ENCODE data around the gene SHROOM3.

SHROOM3 gene

DNA sequence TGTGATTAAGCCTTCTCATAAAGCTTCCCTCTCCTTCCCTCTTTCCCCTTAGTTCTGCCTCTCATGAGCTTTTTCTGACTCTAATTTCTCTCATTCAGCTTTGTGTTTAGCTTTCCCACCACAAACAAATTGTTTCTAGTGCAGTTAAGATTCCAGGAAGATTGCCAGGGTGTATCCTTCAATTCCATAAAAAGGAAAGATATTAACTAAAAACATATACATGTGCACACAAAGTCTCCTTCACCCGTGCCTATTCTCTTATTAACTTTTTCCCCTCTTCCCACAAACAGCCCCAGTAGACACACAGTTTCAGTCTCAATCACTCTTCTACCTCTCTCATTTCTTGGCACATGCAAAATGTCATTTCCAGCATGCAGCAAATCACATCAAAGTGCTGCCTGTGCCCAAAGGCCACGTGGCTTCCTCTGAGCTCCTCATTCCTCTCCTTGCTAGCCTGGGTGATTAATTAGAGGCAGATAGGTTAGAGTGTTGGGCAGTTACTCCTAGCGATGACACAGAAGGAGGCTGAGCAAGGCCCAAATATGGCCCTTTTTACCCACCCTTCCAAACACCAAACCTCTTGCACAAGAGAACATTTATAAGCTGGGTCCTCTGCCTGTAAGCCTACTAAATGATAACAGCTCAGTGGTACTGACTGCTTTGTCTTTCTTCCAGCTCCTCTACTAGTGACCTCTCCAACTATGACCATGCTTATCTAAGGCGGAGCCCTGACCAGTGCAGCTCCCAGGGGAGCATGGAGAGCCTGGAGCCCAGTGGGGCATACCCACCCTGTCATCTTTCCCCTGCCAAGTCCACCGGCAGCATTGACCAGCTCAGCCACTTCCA is 303.3 kb downstream of the SHROOM3 start:
- in situ Hi-C loops (cut with HindIII; ENCODE audit: low sequenced_read_pairs), result no loop called here

DNA sequence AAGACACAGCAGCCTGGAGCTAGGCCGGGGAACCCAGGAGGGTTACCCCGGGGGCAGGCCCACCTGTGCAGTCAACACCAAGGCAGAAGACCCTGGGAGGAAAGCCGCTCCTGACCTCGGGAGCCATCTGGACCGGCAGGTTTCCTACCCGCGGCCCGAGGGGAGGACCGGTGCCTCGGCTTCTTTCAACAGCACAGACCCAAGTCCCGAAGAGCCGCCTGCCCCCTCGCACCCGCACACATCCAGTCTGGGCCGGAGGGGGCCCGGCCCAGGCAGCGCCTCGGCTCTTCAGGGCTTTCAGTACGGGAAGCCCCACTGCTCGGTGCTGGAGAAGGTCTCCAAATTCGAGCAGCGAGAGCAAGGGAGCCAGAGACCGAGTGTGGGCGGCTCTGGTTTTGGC is 305.2 kb downstream of the SHROOM3 start:
- in situ Hi-C loops (cut with HindIII; ENCODE audit: low sequenced_read_pairs), result no loop called here

DNA sequence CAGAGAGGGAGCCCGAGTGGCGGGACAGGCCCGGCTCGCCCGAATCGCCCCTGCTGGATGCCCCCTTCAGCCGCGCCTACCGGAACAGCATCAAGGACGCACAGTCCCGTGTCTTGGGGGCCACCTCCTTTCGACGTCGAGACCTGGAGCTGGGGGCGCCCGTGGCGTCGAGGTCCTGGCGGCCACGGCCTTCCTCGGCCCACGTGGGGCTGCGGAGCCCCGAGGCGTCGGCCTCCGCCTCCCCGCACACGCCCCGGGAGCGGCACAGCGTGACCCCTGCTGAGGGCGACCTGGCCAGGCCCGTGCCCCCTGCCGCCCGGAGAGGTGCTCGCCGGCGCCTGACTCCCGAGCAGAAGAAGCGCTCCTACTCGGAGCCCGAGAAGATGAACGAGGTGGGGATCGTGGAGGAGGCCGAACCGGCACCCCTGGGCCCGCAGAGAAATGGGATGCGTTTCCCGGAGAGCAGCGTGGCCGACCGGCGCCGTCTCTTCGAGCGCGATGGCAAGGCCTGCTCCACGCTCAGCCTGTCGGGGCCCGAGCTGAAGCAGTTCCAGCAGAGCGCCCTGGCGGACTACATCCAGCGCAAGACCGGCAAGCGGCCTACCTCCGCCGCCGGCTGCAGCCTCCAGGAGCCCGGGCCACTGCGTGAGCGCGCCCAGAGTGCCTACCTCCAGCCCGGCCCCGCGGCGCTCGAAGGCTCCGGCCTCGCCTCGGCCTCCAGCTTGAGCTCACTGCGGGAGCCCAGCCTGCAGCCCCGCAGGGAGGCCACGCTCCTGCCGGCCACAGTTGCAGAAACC is 306.0 kb downstream of the SHROOM3 start:
- in situ Hi-C loops (cut with HindIII; ENCODE audit: low sequenced_read_pairs), result no loop called here

DNA sequence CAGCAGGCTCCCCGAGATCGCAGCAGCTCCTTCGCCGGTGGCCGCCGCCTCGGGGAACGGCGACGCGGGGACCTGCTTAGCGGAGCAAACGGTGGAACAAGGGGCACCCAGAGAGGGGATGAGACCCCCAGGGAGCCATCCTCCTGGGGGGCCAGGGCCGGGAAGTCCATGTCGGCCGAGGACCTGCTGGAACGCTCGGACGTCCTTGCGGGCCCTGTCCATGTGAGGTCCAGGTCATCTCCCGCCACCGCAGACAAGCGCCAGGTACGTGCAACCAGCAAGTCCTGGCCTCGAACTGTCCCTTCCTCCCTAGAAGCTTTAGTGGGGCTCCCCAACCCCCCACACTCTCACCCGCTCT is 306.6 kb downstream of the SHROOM3 start:
- in situ Hi-C loops (cut with HindIII; ENCODE audit: low sequenced_read_pairs), result no loop called here

DNA sequence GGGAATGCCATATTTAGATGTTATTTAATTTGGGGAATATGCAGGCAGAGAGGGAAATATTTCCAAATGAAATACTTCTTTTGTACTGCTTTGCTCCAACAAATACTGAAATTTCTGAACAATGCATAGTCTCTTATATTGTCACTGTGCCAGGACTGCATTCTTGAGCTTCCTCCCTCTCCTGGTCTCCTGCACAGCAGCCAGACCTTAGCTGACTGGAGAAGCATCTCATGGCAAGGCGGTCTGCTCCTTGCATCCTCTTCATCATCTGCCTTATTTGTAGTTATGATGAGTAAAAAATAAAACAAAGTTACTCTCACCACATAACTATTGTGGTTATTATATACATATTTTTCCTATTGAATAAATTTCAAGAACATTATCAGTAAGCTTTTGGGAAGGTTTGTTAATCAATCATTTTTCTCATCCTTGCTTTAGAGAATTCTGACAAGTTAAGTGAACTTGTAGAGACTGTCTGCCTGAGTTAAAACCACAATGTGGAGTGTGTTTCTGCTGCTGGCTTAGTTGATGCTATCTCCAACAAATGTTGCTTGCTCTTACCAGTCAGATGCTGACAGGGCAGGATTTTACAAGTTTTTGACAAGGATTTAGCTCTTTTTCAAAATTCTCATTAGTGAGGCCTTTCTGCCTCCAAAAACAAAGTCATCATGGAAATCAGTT is 309.4 kb downstream of the SHROOM3 start:
- in situ Hi-C loops (cut with HindIII; ENCODE audit: low sequenced_read_pairs), result no loop called here

DNA sequence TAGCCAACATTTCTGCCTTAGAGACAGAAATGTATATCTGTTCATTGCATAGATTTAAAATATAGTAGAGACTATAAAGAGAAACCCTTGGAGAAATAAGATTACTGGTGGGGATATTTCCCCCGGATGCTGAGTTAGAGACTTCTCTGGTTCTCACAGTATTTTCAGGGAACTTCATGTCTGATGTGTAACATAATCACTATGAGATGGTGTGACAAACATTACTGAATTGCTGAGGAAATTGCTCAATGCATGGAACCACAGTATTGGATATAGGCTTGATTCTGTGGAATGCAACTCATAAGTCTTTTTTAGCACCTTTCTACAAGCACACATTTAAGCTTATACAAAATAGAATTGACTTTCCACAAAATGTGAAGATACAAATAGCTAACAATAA is 310.2 kb downstream of the SHROOM3 start:
- in situ Hi-C loops (cut with HindIII; ENCODE audit: low sequenced_read_pairs), result no loop called here

DNA sequence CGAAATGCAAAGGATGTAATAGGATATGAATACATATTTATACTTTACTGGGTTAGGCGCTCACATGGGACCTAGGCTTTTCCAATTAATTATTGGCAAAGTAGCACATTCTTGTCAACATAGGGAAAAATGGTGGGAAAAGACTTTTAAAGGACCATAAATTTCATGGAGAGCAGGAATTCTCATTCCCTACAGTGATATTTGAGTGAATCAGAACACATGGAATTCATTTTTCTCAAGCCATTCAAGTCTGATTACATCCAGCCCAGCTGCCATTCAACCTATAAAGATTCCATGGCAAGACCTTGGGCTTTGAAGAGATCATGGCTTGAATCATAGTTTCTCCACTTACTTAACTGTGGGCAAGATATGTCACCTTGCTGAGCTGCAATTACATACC is 312.5 kb downstream of the SHROOM3 start:
- in situ Hi-C loops (cut with HindIII; ENCODE audit: low sequenced_read_pairs), result no loop called here

DNA sequence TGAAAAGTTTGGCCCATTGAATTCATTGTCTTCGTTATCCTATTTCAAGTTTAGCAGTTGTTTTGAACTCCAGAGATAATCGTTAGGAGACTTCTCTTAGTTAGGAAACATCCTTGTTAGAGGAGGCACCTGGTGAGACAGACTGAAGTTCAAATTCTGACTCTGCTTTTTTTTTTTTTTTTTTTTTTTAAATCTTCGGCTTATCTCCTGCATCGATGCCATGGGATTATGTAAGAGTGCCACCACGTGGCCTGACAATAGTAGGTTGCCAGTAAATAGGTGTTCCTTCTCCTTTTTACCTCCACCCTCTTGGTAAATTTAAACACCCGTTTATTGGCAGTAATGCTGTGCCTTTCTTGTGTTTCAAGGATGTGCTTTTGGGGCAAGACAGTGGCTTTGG is 313.6 kb downstream of the SHROOM3 start:
- in situ Hi-C loops (cut with HindIII; ENCODE audit: low sequenced_read_pairs), result no loop called here

DNA sequence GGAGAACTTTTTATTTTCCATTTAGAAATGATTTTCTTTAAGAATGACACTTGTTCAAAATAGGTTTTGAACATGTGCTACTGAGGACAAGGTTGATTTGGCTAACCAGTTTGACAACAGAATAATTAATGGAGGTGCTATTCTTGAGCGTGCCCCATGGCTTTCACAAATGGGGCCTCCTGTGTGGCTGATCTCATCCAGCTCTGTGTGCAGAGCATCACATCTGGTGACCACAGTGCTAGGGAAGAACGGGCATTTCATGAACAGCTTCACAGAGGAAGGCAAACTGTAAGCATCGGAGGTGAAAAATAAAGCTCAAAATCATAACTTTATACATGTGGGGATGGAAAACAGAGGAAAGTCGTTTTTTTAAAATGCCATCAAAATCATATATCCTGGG is 314.3 kb downstream of the SHROOM3 start:
- in situ Hi-C loops (cut with HindIII; ENCODE audit: low sequenced_read_pairs), result no loop called here

DNA sequence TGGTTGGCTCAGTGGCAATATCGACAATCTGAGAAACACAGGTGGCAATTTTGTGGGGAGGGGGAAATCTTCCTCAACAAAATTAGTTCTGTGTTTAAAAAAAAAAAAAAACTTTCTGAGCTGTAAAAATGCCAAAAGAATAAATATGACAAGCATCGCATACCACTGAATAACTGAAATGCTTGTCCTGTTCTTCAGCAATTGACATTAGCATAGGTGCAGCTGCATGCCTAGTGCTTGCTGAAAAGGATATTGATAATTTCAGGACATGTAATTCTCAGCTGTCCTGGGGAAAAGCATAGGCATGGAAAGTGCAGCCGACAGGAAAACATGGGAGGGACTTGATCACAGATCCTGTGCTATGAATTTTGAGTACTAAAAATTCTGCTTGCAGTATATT is 315.7 kb downstream of the SHROOM3 start:
- in situ Hi-C loops (cut with HindIII; ENCODE audit: low sequenced_read_pairs), result no loop called here

DNA sequence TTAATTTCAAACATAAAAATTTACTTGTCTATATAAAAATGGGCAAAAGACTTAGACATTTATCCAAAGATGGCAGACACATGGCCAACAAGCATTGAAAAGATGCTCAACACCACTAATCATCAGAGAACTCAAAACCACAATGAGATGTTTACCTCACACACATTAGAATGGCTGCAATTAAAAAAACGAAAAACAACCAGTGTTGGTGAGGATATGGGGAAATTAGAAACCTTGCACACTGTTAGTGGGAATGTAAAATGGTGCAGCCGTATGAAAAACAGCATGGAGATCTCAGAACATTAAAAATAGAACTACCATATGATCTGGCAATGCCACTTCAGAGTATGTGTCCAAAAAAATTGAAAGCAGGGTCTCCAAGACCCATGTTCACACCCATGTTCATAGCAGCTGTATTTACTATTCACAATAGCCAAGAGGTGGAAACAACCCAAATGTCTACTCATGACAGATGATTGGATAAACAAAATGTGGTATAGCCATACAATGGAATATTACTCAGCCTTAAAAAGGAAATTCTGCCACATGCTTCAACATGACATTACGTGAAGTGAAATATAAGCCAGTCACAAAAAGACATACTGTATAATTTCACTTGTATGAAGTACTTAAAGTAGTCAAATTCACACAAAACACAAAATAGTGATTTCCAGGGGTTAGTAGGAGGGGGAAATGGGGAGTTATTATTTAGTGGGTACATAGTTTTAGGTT is 316.7 kb downstream of the SHROOM3 start:
- in situ Hi-C loops (cut with HindIII; ENCODE audit: low sequenced_read_pairs), result no loop called here

DNA sequence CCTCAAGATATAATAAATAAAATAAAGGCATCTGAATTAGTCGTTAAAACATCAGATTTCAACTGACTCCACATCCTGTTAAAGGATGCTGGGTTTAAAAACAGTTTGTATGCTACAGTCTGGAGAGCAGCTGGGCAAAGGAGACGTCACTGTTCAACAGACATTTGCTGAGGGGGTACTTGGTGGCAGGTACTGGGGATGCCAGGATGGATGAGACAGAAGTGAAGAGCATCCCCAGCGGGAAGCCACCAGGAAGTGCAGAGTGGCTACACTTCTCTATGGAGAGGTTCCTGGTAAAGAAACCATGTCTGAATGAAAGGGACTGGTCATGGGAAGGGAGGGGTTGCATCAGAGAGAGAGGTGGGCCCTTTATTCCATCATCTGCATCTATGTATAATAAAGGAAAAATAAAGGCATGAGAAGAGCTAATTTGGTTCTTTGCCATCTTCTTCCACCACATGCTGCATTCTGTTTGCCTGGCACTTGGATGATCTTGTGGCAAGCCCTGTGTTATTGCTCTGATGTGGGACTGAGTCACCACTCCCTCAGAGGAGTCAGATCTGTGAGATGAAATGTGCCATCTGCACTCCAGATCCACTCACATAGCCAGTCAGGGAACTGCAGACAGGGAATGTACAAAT is 318.0 kb downstream of the SHROOM3 start:
- in situ Hi-C loops (cut with HindIII; ENCODE audit: low sequenced_read_pairs), result no loop called here

DNA sequence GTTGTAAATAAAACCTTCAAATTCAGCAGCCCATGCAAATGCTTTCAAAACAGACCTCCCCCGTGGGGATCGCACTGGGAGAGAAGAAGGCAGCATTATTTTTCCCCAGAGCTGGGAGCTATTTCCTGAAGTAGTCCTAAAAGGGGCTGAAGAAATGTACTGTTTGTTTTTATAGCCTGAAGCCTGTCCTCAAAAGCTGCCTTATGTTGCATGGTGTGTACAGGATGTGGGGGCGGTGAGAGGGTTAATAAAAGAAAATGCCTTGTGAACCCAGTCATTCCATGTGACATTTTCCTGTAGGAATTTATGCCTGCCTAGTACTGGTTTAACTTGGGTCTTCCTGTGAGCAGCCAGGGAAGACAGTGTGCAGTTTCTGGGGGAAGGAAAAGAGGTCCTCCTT is 318.8 kb downstream of the SHROOM3 start:
- in situ Hi-C loops (cut with HindIII; ENCODE audit: low sequenced_read_pairs), result no loop called here

DNA sequence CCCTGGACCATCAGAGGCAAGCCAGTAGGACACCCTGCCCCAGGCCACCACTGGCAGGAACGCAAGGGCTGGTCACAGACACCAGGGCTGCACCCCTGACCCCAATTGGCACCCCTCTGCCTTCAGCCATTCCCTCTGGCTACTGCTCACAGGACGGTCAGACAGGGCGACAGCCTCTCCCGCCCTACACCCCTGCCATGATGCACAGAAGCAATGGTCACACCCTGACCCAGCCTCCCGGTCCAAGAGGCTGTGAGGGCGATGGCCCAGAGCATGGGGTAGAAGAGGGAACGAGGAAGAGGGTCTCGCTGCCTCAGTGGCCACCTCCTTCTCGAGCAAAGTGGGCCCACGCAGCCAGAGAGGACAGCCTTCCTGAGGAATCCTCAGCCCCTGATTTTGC is 319.4 kb downstream of the SHROOM3 start:
- in situ Hi-C loops (cut with HindIII; ENCODE audit: low sequenced_read_pairs), result no loop called here

DNA sequence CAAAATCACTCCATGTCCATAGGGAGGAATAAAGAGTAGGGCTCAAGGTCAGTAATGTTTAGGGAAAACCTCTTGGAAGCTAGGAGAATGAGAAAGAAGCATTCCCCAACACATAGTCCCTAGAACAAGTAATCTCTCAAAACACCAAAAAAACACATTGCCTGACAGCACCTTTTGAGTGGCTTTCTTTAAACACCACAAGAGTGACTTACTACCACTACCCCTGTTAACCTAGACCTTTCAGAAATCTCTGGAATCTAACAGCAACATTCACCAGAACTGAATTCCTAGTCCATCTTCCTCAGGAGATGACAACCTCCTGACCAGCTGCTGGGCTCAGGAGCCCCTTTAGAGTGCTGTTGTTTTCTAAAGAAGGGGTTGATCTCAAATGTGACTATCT is 320.7 kb downstream of the SHROOM3 start:
- in situ Hi-C loops (cut with HindIII; ENCODE audit: low sequenced_read_pairs), result no loop called here

DNA sequence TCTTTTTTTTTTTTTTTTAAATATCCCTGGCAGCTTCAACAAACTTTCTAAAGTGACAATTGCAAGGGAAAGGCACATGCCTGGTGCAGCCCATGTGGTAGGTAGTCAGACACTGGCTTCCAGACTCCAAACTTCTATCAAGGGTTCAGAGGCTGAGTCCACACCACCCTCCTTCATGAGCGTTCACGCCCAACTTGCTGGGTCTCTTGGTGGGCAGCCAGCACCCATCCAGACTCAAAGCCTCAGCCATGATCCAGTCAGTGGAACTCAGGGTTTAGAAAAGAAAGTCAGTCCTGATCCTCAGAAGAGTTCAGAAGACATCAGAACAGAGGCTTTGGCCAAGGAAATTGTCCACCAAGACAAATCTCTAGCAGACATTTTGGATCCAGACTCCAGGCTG is 321.4 kb downstream of the SHROOM3 start:
- in situ Hi-C loops (cut with HindIII; ENCODE audit: low sequenced_read_pairs), result no loop called here

DNA sequence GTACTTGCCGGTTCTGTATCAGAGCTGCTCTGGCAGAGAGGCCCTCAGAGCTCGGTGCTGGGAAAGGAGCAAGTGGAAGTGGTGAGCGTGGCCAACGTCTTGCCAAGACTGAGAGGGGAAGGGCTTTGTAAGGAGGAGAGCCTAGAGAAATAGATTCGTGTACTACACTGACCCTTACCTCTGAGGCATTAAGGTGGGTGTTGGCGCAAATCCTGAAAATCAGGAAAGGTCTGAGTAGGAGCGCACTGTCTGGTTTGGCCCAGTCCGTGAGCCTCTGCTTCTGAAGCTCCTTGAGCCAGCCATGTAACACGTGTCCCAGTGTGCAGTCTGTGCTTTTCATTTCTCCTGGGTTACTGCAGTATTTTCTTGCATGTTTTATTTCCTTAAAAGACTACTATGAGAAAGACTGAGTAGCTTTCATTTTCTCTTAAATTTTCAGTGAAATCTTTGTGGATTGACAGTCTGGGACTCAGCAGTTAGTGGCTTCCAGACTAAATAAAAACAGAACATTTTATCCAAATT is 322.4 kb downstream of the SHROOM3 start:
- in situ Hi-C loops (cut with HindIII; ENCODE audit: low sequenced_read_pairs), result no loop called here

DNA sequence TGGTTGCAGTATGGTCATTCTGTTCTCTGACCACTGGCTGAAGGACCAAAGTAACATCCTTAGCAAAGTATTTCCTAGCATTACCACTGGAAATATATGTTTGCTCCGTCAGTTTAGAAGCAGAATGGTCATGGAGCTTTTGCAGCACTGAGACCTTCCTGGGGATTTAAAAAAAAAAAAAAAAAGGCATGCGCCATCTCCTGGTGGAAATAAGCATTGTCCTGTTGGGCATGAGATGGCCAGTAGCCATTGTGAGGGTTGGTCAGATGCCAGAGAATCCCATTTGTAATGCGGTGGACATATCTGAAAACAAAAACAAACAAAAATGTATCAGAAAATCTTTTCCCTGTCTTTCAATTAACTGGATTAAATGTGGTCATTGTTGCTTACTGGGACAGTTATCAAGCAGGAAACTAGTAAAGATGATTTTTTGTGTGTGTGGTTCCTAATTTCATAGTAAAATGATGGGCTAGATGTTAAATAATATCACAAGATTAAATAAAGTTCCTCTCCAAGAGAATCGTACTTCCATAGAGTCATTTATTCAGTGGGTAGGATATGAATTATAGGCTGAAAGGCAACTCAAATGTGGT is 323.4 kb downstream of the SHROOM3 start:
- in situ Hi-C loops (cut with HindIII; ENCODE audit: low sequenced_read_pairs), result no loop called here

DNA sequence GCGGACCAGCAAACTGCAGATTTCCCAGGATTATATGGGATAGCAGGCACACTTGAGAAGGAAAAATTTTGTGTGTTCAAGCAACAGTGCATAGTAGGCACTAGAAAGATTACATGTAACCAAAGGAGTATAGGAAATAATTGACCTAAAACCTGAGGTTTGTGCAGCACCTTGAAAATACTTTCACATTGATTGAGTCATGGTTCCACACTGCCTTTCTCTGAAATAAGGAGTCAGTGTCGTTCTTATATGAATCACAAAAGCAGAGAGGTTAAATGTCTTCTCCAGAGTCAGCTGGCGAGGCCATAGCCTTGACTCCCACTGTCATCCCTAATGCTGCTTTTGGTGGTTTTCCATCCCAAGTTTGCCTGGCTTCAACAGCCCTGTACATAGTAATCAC is 324.0 kb downstream of the SHROOM3 start:
- in situ Hi-C loops (cut with HindIII; ENCODE audit: low sequenced_read_pairs), result no loop called here

DNA sequence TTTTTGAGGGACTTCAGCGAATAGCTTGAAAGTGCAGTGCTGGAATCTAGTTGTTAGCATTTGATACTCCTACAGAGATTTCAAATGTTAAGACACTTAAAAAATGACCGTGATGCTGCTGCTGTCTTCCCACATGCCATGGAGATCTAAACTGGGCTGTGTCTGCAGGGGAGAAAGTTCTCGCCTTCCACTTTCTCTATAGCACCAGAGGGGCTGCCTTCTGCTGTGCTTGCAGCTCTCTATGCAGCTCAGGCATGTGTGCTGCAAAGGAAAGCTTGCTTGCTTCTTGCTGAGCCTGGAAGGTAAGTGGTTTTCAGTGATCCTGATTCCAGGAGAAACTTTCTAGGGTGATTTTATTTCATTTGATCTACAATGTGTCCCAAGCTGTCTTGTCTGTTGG is 325.2 kb downstream of the SHROOM3 start:
- in situ Hi-C loops (cut with HindIII; ENCODE audit: low sequenced_read_pairs), result no loop called here
